KMS-11 (cell line): ENCODE results near the gene NOA1.
A peak's percentile ranks its signal among the peaks of the same experiment; 100 is the strongest.

Experiments
- H2AFZ ChIP-seq: fragments of 200-600 bp; sonication (generic); 2 replicates; pipeline ENCODE4 v1.6.1; 2016; ENCODE audit warnings: antibody characterized with exemption, mixed run types, low read depth
- H3K27ac ChIP-seq: fragments of 200-600 bp; sonication (generic); 2 replicates; pipeline ENCODE4 v1.6.1; 2016; ENCODE audit warnings: mild to moderate bottlenecking, mixed run types
- H3K27me3 ChIP-seq: fragments of 200-600 bp; sonication (generic); 2 replicates; pipeline ENCODE4 v1.6.1; 2017; ENCODE audit warnings: mild to moderate bottlenecking, low read depth, mixed run types, moderate library complexity; ENCODE audit not compliant: insufficient read depth
- H3K36me3 ChIP-seq: fragments of 200-600 bp; sonication (generic); 2 replicates; pipeline ENCODE4 v1.6.1; 2017; ENCODE audit warnings: mild to moderate bottlenecking, mixed run types; ENCODE audit not compliant: insufficient read depth
- H3K4me1 ChIP-seq: fragments of 200-600 bp; sonication (generic); 2 replicates; pipeline ENCODE4 v1.6.1; 2016; ENCODE audit warnings: mild to moderate bottlenecking, low read depth, mixed run types; ENCODE audit not compliant: poor library complexity, severe bottlenecking
- H3K4me2 ChIP-seq: fragments of 200-600 bp; sonication (generic); 2 replicates; pipeline ENCODE4 v1.7.0; 2016; ENCODE audit warnings: mild to moderate bottlenecking, mixed run types
- H3K4me3 ChIP-seq: fragments of 200-600 bp; sonication (generic); IDR thresholded peaks from 2 replicates; pipeline ENCODE4 v1.6.1; 2017; ENCODE audit warnings: low read depth, low read length, mixed read lengths; ENCODE audit not compliant: insufficient read depth
- H3K79me2 ChIP-seq: fragments of 200-600 bp; sonication (generic); 2 replicates; pipeline ENCODE4 v1.6.1; 2016; ENCODE audit warnings: low read depth, mixed run types; ENCODE audit not compliant: insufficient read depth
- H3K9ac ChIP-seq: fragments of 200-600 bp; sonication (generic); 2 replicates; pipeline ENCODE4 v1.6.1; 2016; ENCODE audit warnings: mild to moderate bottlenecking, mixed run types
- H4K20me1 ChIP-seq: fragments of 200-600 bp; sonication (generic); 2 replicates; pipeline ENCODE4 v1.6.1; 2016; ENCODE audit warnings: mild to moderate bottlenecking, mixed run types; ENCODE audit not compliant: insufficient read depth
- CTCF ChIP-seq: fragments of 200-600 bp; sonication (generic); conservative IDR thresholded peaks from 2 replicates; pipeline ENCODE4 v1.6.1; 2017; ENCODE audit warnings: low read depth, mild to moderate bottlenecking, antibody characterized with exemption, low read length, moderate library complexity, mixed read lengths

Gene NOA1

DNA sequence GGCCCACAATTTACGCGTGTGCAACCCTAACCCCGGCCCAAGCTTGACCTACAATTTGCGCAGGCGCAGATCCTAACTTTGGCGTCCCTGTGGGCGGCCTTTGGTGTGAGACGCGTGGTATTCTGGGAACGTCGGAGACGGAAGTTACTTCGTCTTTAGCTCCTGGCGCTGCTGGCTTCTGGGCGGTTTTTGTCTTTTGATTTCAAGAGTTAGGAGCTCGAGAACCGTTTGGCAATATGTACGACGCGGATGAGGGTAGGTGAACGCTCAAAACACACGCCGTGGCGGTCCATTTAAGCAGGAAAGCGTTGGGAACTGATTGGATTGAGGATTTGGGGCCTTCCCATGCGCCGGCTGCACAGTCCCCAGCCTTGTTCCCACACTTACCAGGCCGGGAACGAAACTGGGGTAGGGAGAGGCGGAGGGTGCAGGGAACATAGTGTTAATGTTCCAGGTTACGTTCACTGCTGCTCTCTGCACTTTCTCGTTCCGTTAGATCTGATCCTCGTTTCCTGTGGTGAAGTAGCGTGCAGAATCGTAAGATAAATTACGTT lies 1.4 kb upstream of the NOA1 start, which contains the start of gene POLR2B:
Gene POLR2B (plus strand): TSS at position 147 of the 554 bp plus-strand sequence. CDS start 90 bp downstream, at position 237.
- Histone ChIP-seq H3K4me1 (peaks cover 56% of the 10 kb centered on the region), H3K27me3 (no peaks in the 10 kb centered on the region), H3K9ac (peak within 1 kb of the TSS; percentile 91), H3K4me3 (peak within 1 kb of the TSS; percentile 74), H3K36me3 (peaks cover 3% of the 10 kb centered on the region; the same call in 1 of the 2 replicates), H4K20me1 (peaks cover 22% of the 10 kb centered on the region), H3K27ac (peak within 1 kb of the TSS; percentile 98), H3K4me2 (peak within 1 kb of the TSS; percentile 68), H2AFZ (peak within 1 kb of the TSS; percentile 86), H3K79me2 (peaks cover 90% of the 10 kb centered on the region)
- TF ChIP-seq CTCF = no peak

DNA sequence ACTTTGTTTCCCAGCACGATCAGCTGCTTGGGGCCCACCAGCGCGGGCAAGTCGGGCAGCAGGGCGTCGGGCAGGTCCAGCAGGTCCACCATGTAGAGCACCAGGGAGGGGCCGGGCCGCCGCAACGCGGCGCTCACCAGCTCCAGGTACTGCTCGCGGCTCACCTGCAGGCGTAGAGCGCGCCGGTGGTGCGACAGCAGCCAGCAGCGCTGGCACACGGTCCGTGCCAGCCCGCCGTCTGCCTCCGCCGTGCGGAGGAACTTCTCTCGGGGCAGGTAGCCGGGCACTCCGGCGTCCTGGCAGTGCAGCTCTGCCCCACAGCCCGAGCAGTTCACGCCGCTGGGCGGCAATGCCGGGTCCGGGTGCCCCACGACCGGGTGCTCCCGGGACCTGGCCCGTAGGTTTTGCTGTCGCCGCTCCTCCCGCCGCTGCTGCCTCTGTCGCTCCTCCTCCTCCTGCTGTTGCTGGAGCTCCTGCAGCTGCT lies 527 bp downstream of the NOA1 start:
- Histone ChIP-seq H3K27ac (peak overlapping the region; percentile 98), H2AFZ (peak overlapping the region; percentile 86)

DNA sequence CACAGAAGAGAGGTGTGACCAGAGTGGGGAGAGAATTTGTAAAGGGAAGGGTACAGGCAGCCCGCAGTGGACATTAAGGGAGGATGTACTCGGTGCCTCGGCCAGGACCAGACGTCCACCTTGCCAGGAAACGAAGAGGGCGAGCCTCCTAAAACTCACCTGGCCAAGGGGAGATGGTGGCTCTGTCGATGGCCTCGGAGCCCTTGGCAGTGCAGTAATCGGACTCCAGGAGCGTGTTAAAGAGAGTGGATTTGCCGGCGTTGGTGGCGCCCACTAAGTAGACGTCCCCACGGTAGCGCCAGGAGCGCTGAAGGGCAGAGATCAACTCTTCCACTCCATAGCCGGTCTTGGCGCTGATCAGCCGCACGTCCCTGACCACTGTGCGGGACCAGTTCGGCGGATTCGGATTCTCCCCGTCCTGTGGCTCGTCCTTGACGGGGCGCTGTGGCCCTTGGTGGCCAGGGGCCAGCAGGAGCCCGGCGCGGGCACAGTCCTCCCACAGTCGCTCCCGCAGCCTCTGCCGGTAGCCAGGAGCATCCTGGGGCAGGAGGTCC lies 1.0 kb downstream of the NOA1 start:
- Histone ChIP-seq H3K9ac (peak overlapping the region; percentile 91; the same call in 1 of the 2 replicates), H3K27me3 (no peaks in the 10 kb centered on the region), H3K4me2 (peak overlapping the region; percentile 89), H3K27ac (no peak overlapping the region), H3K4me1 (peaks cover 40% of the 10 kb centered on the region), H2AFZ (peak overlapping the region; percentile 86; the same call in 1 of the 2 replicates), H3K36me3 (peaks cover 25% of the 10 kb centered on the region; the same call in 1 of the 2 replicates), H4K20me1 (peaks cover 16% of the 10 kb centered on the region), H3K4me3 (peak overlapping the region; percentile 40), H3K79me2 (peaks cover 69% of the 10 kb centered on the region)
- no peak for TF ChIP-seq CTCF

More for the DNA sequence above, 527 bp downstream of the NOA1 start:
- Histone ChIP-seq H3K4me2 (peak overlapping the region; percentile 89), H3K4me3 (peak overlapping the region; percentile 84), H3K79me2 (peaks cover 74% of the 10 kb centered on the region), H3K27me3 (no peaks in the 10 kb centered on the region), H3K4me1 (peaks cover 45% of the 10 kb centered on the region), H4K20me1 (peaks cover 21% of the 10 kb centered on the region), H3K36me3 (peaks cover 23% of the 10 kb centered on the region; the same call in 1 of the 2 replicates), H3K9ac (peak overlapping the region; percentile 91)
- no peak for TF ChIP-seq CTCF

GRCh38 chr4:56973336-56973735 lies 4.1 kb downstream of the NOA1 start:
- peaks cover 40% of the 10 kb centered on the region for H3K79me2 ChIP-seq

More at GRCh38 chr4:56973336-56973735, 4.1 kb downstream of the NOA1 start:
- H3K4me1 ChIP-seq = peaks cover 21% of the 10 kb centered on the region
- H3K36me3 ChIP-seq = peaks cover 29% of the 10 kb centered on the region; the same call in 1 of the 2 replicates
- no peak for TF ChIP-seq CTCF
- no peak overlapping the region for H3K9ac ChIP-seq
- no peaks in the 10 kb centered on the region for H3K27me3 ChIP-seq
- H2AFZ ChIP-seq = no peak overlapping the region
- H4K20me1 ChIP-seq = no peaks in the 10 kb centered on the region; the same call in 1 of the 2 replicates
- no peak overlapping the region for H3K4me3 ChIP-seq
- H3K27ac ChIP-seq = no peak overlapping the region
- no peak overlapping the region for H3K4me2 ChIP-seq
